ENCODE measurements around the gene MYO1B. TPM values are rescaled to one million over a fixed set of nuclear protein-coding genes. Genes with fewer than 3 reads are reported as not detected.
A peak's percentile ranks its signal among the peaks of the same experiment; 100 is the strongest.

The MYO1B gene
- total and polyA plus RNA-seq, 2 of the 4 experiments (the other 2 are of a cell fraction): 57.2 to 116 TPM

DNA sequence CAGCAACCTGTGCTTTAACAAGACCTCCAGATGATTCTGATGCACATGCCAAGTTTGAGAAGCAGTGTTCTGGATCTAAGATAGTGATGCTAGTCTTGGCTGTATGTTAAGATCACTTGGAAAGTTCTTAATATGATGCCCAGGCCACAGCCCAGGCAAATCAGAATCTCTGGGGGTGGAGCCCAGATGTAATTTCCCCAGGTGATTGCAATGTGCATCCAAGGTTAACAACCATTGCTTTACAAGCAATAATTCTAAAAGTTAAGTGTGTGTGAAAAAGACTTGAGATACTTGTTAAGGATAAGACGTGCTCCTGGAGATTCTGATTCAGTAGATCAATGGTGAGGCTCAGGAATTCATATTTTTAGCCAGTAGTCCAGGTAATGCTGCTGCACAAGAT is 44.3 kb upstream of the MYO1B start:
- Histone ChIP-seq H3K18ac (ENCODE audit: low read depth, low read length) (peak overlapping the region; percentile 99; the same call in 1 of the 2 replicates), H2BK120ac (ENCODE audit: low read depth, low read length) (peak overlapping the region; percentile 93), H3K23ac (ENCODE audit: low read depth, low read length) (no peak overlapping the region), H2BK20ac (ENCODE audit: low read depth, low read length) (peak overlapping the region; percentile 96), H2BK15ac (ENCODE audit: low read depth, low read length) (peak overlapping the region; percentile 97), H3K9ac (ENCODE audit: low read depth, low read length) (no peak overlapping the region), H3K27ac (ENCODE audit: insufficient read depth, low read length) (no peak overlapping the region), H4K5ac (ENCODE audit: low read depth, low read length) (peak overlapping the region; percentile 96), H3K4me2 (ENCODE audit: low read depth, low read length) (no peak overlapping the region), H3K4me3 (ENCODE audit: insufficient read depth, low read depth, low read length) (no peak overlapping the region), H3K14ac (replicated peaks; ENCODE audit: low read depth, low read length) (peak overlapping the region; percentile 50; the same call in 1 of the 2 replicates), H3K56ac (ENCODE audit: extremely low read depth, insufficient read depth, low read length) (no peak overlapping the region), H3K9me1 (ENCODE audit: insufficient read depth, low read length) (0 out of 2 replicates have a peak, but pooled peaks cover 4% of the 10 kb centered on the region), H3K36me3 (ENCODE audit: control insufficient read depth, insufficient read depth, low read length) (no peaks in the 10 kb centered on the region), H3K79me1 (ENCODE audit: low read depth in 1 of 2, low read length in 2 of 2) (no peaks in the 10 kb centered on the region; a peak in 1 of 4 replicates), H4K8ac (ENCODE audit: low read depth in 2 of 2, low read length in 2 of 2) (peak overlapping the region; percentile 3 to 73; a peak in 2 of 4 replicates), H3K9me3 (ENCODE audit: control insufficient read depth, insufficient read depth, low read length) (peaks cover 3% of the 10 kb centered on the region; the same call in 1 of the 2 replicates), H2AK9ac (replicated peaks; ENCODE audit: low read depth, low read length, poor library complexity) (no peak overlapping the region), H2AFZ (replicated peaks; ENCODE audit: low read length, poor library complexity) (no peak overlapping the region), H3K4me1 (ENCODE audit: control insufficient read depth, insufficient read depth, low read length) (peaks cover 9% of the 10 kb centered on the region), H2AK5ac (ENCODE audit: low read depth, low read length) (peak overlapping the region; percentile 91), H3K27me3 (ENCODE audit: control insufficient read depth, insufficient read depth, low read length) (no peaks in the 10 kb centered on the region), H4K91ac (ENCODE audit: insufficient read depth, low read depth, low read length) (peak overlapping the region; percentile 84), H2BK5ac (ENCODE audit: low read depth, low read length, poor library complexity, severe bottlenecking) (peak overlapping the region; percentile 100), H4K20me1 (ENCODE audit: insufficient read depth, low read length) (no peaks in the 10 kb centered on the region), H3K4ac (ENCODE audit: low read depth, low read length) (peak overlapping the region; percentile 89)
- TF ChIP-seq CEBPB (IDR thresholded peaks at IDR 0.05; ENCODE audit: low read depth, low read length): no peak
- no peak for TF ChIP-seq MXI1 (IDR thresholded peaks at IDR 0.05; ENCODE audit: borderline replicate concordance, low read depth, low read length)
- TF ChIP-seq, protein P1, sequence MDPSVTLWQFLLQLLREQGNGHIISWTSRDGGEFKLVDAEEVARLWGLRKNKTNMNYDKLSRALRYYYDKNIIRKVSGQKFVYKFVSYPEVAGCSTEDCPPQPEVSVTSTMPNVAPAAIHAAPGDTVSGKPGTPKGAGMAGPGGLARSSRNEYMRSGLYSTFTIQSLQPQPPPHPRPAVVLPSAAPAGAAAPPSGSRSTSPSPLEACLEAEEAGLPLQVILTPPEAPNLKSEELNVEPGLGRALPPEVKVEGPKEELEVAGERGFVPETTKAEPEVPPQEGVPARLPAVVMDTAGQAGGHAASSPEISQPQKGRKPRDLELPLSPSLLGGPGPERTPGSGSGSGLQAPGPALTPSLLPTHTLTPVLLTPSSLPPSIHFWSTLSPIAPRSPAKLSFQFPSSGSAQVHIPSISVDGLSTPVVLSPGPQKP (IDR thresholded peaks at IDR 0.05; ENCODE audit: borderline replicate concordance, low read depth, low read length): no peak
- TF ChIP-seq CHD1 (IDR thresholded peaks at IDR 0.05; ENCODE audit: low read depth, low read length): no peak
- TF ChIP-seq, protein P2, sequence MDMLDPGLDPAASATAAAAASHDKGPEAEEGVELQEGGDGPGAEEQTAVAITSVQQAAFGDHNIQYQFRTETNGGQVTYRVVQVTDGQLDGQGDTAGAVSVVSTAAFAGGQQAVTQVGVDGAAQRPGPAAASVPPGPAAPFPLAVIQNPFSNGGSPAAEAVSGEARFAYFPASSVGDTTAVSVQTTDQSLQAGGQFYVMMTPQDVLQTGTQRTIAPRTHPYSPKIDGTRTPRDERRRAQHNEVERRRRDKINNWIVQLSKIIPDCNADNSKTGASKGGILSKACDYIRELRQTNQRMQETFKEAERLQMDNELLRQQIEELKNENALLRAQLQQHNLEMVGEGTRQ (IDR thresholded peaks at IDR 0.05; ENCODE audit: low read depth, low read length): no peak
- TF ChIP-seq RCOR1 (IDR thresholded peaks at IDR 0.05; ENCODE audit: insufficient replicate concordance, low read length): no peak
- dilution Hi-C loops (cut with HindIII; ENCODE audit: low sequenced_read_pairs, unreplicated experiment) (no loop called here), in situ Hi-C loops (cut with MboI; ENCODE audit: low sequenced_read_pairs) (no loop called here), intact Hi-C loops (cut with micrococcal nuclease) (no loop called here)
- BruUV-seq (replicated peaks): no TSS peak
- POLR2A ChIA-PET (ENCODE audit: unreplicated experiment): no interaction called here
- DNase-seq (no peak), ATAC-seq (ENCODE audit: low read depth) (no peak)
- CTCF ChIA-PET: interaction anchor here (0.7 kb wide), 1 partner anchor 482 kb away, joined by 3 read pairs; no protein-coding TSS in a partner anchor
- no CpG with 5 or more reads among the region's 1 CpG for WGBS, 2 experiments (ENCODE audit: extremely low coverage in 2 of 2, insufficient read length in 1 of 2)

All from IMR-90 (cell line).